Fibroblast of villous mesenchyme (primary cell): Measurements from ENCODE around the gene RASAL2. TPM values are rescaled to one million over a fixed set of nuclear protein-coding genes. Genes with fewer than 3 reads are reported as not detected.
A peak's percentile ranks its signal among the peaks of the same experiment; 100 is the strongest.
"Not testable (repeated sequence)": the region's sequence is repeated elsewhere in the genome, so short reads cannot be mapped to it uniquely, and the experiment has no call there.

ENCODE experiments used
- DNase-seq: peaks from one replicate; pipeline ENCODE4 v3.0.0-alpha.2; 2010; ENCODE audit warnings: low read depth
- H3K4me3 ChIP-seq: 2 replicates; pipeline ENCODE4 v1.5.1; 2011; ENCODE audit warnings: low read depth, mild to moderate bottlenecking, low read length
- total RNA-seq: library from RNA; depleted of rRNA; stranded (reverse); fragments of >200 nt; gene quantifications from 2 replicates; pipeline ENCODE4 v1.2.3, GENCODE V29; 2012
- TF ChIP-seq, protein P1 (sequence below): IDR thresholded peaks from 2 replicates; pipeline ENCODE4 v1.5.1; 2012; ENCODE audit warnings: low read depth, mild to moderate bottlenecking, low read length; ENCODE audit not compliant: insufficient read depth

Gene RASAL2
- total RNA-seq, 1 donor = 40.6 TPM

- TF ChIP-seq, protein P1, sequence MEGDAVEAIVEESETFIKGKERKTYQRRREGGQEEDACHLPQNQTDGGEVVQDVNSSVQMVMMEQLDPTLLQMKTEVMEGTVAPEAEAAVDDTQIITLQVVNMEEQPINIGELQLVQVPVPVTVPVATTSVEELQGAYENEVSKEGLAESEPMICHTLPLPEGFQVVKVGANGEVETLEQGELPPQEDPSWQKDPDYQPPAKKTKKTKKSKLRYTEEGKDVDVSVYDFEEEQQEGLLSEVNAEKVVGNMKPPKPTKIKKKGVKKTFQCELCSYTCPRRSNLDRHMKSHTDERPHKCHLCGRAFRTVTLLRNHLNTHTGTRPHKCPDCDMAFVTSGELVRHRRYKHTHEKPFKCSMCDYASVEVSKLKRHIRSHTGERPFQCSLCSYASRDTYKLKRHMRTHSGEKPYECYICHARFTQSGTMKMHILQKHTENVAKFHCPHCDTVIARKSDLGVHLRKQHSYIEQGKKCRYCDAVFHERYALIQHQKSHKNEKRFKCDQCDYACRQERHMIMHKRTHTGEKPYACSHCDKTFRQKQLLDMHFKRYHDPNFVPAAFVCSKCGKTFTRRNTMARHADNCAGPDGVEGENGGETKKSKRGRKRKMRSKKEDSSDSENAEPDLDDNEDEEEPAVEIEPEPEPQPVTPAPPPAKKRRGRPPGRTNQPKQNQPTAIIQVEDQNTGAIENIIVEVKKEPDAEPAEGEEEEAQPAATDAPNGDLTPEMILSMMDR = no peak
- no peak overlapping the region for H3K4me3 ChIP-seq
- DNase-seq = no peak
Observed at GRCh38 chr1:178308438-178308837, 214.5 kb downstream of the RASAL2 start.

DNA sequence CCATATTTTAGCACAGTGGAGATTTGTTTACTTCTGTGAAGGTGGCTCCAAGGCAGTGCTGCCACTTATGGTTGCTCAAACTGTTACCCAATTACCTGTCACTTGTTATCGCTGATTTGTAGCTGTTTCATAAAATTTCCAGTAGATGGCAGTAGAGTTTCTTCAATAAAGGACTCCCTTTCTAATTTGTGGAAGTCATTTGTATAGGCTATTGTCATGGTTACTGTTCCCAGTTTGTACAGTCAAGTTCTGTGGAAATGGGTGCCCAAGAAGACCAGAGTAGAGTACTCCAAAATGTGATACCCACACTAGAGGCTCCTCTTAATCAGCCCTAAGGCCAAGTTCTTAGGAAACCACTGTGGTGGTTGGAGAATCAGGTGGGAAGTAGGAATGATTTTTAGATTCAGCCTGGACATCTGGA lies 216.8 kb downstream of the RASAL2 start:
- H3K4me3 ChIP-seq = no peak overlapping the region
- TF ChIP-seq, protein P1 = peak; percentile 74
- peak; percentile 83 for DNase-seq

DNA sequence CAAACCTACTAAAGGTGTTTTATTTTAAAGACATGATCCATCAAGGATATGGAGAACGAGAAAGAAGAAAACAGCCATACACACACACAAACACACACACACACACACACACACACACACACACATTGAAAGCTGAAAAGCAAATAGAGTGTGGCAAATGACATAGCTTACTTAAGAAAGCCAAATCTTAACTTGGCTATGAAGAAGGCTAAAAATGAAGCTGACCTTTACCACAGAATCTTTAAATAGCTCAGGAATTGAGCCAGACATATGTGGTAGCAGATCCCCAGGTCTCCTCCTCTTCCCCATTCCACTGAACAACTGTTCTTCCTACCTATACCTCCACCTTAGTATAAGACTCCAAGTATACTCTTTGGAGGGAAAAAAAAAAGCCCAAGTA lies 217.3 kb downstream of the RASAL2 start:
- no peak overlapping the region for H3K4me3 ChIP-seq
- DNase-seq = no peak
- TF ChIP-seq, protein P1 = no peak

DNA sequence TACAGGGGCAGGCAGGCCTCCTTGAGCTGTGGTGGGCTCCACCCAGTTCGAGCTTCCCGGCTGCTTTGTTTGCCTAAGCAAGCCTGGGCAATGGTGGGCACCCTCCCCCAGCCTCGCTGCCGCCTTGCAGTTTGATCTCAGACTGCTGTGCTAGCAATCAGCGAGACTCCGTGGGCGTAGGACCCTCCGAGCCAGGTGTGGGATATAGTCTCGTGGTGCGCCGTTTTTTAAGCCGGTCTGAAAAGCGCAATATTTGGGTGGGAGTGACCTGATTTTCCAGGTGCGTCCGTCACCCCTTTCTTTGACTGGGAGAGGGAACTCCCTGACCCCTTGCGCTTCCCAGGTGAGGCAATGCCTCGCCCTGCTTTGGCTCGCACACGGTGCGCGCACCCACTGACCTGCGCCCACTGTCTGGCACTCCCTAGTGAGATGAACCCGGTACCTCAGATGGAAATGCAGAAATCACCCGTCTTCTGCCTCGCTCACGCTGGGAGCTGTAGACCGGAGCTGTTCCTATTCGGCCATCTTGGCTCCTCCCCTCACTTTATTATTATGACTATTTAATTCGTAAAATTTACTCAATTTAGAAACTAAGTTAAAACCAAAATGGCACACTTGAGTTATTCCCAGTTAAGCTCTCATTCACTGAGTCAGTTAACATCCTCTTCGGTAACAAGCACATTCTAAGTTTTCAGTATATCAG lies 226.5 kb downstream of the RASAL2 start:
- DNase-seq = not testable (repeated sequence)

DNA sequence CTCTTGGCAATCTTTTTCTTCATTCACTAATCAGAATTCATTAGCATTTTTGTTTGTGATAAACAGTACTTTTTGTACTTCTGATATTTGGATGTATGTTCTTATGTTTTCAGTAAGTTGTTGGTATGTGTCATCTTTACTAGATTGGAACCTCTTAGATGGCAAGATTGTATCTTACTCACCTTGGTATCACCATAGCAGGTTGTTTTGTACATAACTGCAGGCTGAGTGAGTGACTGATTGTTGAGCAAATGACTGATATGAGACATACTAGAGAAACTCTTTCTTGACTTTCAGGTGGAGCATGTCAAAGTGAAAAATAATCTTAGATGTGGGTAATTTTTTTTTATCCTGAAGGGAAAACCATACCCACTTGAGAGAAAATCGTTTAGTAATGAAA lies 229.2 kb downstream of the RASAL2 start:
- TF ChIP-seq, protein P1 = no peak
- no peak for DNase-seq

More for the DNA sequence above, 226.5 kb downstream of the RASAL2 start:
- peak overlapping the region; percentile 27 for H3K4me3 ChIP-seq

GRCh38 chr1:178324003-178324402 lies 230.1 kb downstream of the RASAL2 start:
- H3K4me3 ChIP-seq = no peak overlapping the region
- DNase-seq = no peak
- TF ChIP-seq, protein P1 = no peak

More for the DNA sequence above, 229.2 kb downstream of the RASAL2 start:
- no peak overlapping the region for H3K4me3 ChIP-seq

GRCh38 chr1:178328728-178329127 lies 234.8 kb downstream of the RASAL2 start:
- TF ChIP-seq, protein P1 = no peak
- no peak for DNase-seq

More at GRCh38 chr1:178328728-178329127, 234.8 kb downstream of the RASAL2 start:
- H3K4me3 ChIP-seq = no peak overlapping the region
